KOPT-K1 (cell line): Measurements from ENCODE around the gene ROBO3.

Experiments used
- H3K27ac ChIP-seq: fragments of 200-600 bp; sonication (generic); 2 replicates; pipeline ENCODE4 v1.5.1; 2016; ENCODE audit warnings: antibody characterized with exemption, mild to moderate bottlenecking, low read depth, low read length; ENCODE audit not compliant: poor library complexity, severe bottlenecking
- H3K36me3 ChIP-seq: fragments of 200-600 bp; sonication (generic); 2 replicates; pipeline ENCODE4 v1.5.1; 2017; ENCODE audit warnings: antibody characterized with exemption, mild to moderate bottlenecking, low read length, moderate library complexity; ENCODE audit not compliant: insufficient read depth
- H3K9me3 ChIP-seq: fragments of 200-600 bp; sonication (generic); 2 replicates; pipeline ENCODE4 v1.5.1; 2017; ENCODE audit warnings: antibody characterized with exemption, low read length, mild to moderate bottlenecking; ENCODE audit not compliant: insufficient read depth, poor library complexity, severe bottlenecking

The ROBO3 gene

DNA sequence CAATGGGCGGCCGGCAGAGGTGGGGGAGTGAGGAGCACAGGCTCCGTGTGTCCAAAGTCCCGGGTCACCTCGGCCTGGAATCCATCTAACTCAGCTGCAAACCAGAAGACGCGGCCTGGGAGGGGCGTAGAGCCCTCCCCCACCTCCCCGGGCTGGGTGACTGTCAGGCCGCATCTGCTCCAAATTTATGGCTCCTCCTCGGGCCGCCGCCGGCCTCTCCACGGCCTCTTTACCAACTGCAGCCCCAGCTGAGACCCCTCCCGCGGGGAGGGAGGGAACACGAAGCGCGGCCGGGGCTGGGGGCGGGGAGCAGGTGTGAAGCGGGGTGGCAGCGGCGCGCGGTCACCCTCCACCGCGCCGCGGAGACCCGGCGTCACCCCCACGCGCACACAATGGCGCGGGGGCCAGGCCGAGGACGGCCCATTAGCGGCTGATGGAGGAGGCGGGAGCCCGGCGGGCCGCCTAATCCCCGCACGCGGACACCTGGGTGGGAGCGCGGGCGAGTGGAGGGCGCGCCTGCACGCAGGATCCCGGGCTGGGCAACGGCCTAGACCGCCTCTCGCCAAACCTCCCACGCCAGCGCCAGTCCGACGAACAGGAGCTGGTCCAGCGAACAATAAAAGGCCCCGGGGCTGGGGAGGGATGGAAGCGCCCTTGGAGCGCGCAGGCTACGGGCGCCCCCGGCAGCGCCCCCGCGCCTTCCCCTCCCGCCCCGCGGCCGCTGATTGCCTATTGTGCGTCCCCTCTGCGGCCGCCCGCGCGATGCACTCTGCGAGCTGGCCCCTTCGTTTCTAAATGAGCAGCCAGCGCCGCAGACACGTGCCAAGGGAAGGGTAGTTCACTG lies 25.9 kb upstream of the ROBO3 start:
- Histone ChIP-seq H3K27ac (no peak overlapping the region), H3K9me3 (no peaks in the 10 kb centered on the region), H3K36me3 (no peaks in the 10 kb centered on the region)

DNA sequence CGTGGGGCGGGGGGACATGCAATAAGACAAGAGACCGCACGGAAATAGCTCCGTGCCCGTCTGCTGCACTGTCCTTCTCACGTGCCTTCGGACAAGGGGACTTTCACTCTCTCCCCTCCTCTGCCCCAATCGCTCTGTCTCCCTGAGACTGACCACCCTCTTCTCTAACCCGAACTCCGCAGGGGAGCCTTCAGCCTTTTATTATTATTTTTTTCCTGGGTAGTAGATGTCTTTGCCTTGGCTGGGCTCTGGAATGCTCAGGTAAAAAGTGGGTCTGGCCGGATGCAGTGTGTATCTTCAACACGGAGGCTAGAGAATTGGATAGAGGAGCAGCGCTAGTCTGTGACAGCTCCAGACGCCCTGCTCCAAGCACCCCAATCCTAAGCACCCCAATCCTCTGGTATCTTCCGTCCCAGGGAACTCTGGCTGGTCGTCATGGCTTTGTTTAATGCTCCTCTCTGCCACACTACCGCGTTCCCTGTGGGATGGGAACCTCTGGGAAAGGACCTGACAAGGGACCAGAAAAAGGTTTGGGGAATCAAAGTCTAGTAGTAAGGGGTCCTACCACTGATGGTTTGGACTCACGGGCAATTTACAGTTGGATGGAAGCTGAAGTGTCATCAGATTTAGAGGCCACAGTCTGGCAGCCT lies 25.1 kb upstream of the ROBO3 start:
- no peaks in the 10 kb centered on the region for H3K36me3 ChIP-seq
- H3K9me3 ChIP-seq = no peaks in the 10 kb centered on the region
- H3K27ac ChIP-seq = no peak overlapping the region

DNA sequence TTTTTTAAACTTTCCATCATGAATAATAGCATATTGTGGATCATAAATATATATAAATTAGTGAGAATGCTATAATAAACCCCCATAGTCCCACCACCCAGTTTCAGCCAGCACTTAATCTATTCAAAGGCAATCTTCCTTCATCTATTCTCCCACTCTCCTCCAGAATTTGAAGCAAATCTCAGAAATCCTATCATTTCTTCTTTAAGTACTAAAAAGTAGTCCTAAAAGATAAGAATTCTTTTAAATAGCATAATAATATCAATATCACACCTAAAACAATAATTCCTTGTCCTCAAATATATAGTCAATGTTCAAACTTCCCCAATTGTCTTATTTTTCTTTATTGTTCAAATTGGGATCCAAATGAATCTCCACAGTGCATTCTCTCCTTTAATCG lies 24.6 kb upstream of the ROBO3 start:
- H3K36me3 ChIP-seq = no peaks in the 10 kb centered on the region
- no peak overlapping the region for H3K27ac ChIP-seq
- H3K9me3 ChIP-seq = no peaks in the 10 kb centered on the region

DNA sequence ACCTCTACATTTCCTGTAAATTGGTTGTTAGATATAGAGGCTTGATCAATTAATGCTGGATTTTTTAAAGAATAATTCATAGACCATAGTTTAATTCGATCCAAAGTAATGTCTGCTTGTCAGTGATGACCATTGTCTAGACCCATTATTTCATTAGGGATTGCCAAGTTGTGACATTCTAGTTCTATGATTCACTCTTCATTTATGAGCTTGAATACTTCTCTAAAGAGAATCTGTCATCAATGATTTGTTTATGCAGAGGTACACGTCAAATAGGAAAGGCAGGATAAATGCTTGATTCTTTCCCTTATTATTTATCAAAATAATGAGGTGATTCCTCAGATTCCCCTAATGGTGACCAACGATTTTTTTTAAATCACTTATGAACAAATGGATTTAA lies 24.0 kb upstream of the ROBO3 start:
- Histone ChIP-seq H3K9me3 (no peaks in the 10 kb centered on the region), H3K36me3 (no peaks in the 10 kb centered on the region), H3K27ac (no peak overlapping the region)

DNA sequence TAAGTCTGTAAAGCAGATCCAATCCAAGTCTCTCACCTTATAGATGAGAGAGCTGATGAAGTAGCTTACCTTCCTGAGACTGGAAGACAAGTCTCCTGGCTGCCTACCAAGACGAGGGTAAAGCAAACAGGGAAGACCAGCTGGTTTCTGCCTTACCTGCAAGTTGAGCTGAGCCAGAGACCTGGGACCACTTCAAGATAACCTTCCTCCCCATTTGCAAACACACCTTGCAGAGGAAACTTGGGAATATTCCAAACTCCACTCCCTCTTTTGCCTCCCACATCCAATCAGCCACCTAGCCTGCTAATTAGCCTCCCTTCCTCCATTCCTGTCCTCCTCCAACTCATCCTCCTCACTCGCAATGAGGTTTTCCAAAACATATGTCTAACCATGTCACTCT lies 23.4 kb upstream of the ROBO3 start:
- Histone ChIP-seq H3K36me3 (no peaks in the 10 kb centered on the region), H3K27ac (no peak overlapping the region), H3K9me3 (no peaks in the 10 kb centered on the region)

DNA sequence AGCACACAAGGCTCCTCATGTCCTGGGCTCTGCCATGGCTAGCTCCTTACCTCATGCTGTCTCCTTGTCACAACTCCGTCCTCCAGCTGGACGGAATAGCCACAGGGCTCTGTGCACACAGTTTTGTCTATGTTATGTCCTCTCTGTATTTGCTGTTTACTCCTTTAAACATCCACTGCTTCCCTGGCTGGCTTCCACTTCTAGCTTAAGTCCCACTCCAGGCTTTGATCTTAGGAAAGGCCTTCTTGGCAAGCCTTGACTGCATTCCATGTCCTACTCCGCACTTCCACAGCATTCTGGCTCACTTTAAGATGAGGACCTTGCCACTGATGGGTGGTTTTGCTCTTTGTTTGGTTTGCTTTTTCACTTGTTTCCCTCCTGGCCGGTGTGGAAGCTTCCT lies 22.9 kb upstream of the ROBO3 start:
- Histone ChIP-seq H3K27ac (no peak overlapping the region), H3K9me3 (no peaks in the 10 kb centered on the region), H3K36me3 (no peaks in the 10 kb centered on the region)

DNA sequence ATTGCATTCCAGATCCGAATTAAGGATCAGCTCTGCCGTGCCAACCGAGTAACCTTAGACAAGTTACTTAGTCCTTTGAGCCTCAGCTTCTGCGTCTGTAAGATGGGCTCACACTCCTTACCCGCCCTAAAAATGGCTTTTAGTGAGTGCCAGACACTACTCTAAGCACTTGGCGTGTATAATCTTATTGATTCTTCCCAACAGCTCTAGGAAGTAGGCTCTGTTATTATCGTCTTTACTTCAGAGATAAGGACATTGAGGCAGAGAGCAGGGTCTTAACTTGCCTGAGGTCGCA lies 21.7 kb upstream of the ROBO3 start:
- H3K27ac ChIP-seq = no peak overlapping the region
- no peaks in the 10 kb centered on the region for H3K36me3 ChIP-seq
- H3K9me3 ChIP-seq = no peaks in the 10 kb centered on the region

DNA sequence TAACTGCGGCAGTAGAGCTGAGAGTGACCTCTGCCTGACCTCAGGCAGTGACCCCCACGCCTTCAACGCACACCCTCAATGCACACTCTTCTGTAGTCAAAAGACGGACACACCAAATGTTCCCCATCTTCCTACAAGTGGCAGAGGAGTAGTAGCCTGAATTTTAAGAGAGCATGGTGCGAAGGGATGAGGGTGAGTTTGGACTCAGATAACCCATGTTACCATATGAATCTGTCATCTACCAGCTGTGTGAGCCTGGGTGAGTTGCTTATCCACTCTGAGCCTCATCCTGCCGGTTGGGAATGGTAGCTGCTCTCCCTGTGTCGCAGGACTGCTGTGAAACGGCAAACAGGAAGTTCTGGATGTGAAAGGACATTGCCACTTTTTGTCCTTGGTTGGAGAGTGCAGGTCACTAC lies 20.6 kb upstream of the ROBO3 start:
- Histone ChIP-seq H3K36me3 (no peaks in the 10 kb centered on the region), H3K27ac (no peak overlapping the region), H3K9me3 (peaks cover 6% of the 10 kb centered on the region)

DNA sequence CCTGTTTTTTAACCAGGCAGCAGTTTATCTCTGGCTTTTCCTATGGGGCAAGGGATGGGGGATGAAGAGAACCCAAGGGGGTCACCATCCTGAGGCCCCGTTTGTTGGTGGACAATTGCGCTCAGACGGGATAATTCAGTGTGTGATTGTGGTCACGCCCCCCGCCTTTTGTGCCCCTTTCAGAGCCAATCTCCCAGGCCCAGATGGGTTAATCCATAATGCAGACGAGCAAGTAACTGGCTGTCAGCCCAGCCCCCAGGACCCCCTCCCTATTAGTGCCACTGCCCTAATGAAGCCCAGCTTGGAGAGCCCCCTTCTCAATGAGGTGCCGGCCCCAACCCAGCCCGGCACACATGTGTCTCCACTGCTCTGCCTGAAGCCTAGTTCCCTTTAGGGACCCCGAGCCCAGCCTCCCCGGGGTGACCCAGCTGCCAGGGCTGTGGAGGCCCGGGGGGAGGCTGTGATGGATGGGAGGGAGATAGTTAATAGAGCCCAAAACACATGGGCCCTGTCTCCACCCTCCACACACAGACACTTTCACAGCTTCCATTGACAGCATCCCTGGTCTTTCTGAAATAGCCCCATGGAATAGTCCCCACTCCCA lies 19.1 kb upstream of the ROBO3 start:
- peaks cover 6% of the 10 kb centered on the region for H3K9me3 ChIP-seq
- no peaks in the 10 kb centered on the region for H3K36me3 ChIP-seq
- H3K27ac ChIP-seq = no peak overlapping the region

DNA sequence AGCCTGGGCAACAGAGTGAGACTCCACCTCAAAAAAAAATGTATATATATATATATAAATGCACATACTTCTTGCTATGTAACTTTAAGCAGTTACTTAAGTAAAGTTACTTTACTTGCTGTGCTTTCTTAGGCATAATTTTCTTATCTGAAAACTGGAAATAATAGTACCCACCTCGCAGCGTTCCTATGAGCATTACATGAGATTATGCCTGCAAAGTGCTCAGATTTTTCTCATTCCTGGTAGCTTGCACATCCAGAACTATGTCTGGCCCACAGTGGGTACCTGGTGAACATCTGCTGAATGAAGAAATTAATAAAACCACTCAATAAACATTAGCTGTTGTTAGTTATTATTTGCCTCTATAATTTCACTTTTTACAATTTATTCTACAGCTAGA lies 6.1 kb upstream of the ROBO3 start:
- no peak overlapping the region for H3K27ac ChIP-seq
- H3K9me3 ChIP-seq = no peaks in the 10 kb centered on the region
- no peaks in the 10 kb centered on the region for H3K36me3 ChIP-seq

DNA sequence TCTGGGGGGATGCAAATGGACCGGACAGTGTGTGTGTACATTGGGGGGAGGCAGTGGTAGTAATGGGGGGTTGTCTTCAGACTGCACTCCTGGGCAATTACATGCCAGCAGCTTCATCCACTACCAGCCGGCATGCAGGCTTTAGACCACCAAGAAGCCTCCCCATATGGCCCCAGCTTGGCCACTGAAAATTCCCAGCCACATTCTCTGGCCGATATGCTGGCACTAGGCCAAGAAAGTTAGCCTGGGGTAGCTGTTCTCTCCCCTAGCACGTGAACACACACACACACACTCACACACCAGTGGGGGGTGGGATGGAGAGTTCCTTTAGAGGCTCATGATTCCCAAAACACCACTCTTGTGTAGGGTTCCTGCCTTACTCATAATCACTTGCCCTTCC lies 3.6 kb upstream of the ROBO3 start:
- no peak overlapping the region for H3K27ac ChIP-seq
- no peaks in the 10 kb centered on the region for H3K36me3 ChIP-seq
- H3K9me3 ChIP-seq = no peaks in the 10 kb centered on the region

DNA sequence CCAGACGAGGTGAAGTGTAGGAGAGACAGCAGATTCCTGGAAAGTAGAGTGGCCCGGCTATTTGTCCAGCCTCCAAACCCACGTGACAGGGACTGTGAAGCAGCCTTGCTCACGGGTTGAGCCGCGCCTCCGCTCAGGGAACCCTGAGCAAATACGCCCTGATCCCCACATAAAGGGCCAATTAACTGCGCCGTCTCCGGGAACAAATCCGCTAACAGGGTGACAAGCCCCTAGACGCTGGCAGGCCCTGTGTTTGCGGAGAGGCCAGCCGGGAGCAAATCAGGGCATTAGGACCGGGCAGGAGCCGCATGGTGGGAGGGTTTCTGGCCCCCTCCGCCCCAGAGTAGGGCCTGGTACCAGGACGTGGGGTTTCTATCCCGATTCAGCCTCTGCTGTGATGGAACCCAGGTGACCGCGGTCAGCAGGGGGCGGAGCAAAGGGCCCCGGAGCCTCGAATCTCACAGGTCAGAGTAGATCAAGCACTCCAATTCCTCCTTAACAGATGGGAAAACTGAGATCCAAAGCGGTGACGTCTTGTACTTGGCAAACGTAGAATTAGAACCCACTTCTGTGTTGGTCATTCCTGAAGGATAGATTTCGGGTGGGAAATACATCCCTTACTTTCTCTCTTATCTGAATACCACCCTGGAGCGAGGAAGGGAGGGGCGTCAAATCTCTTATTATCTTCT lies 2.0 kb upstream of the ROBO3 start:
- H3K36me3 ChIP-seq = no peaks in the 10 kb centered on the region
- H3K9me3 ChIP-seq = no peaks in the 10 kb centered on the region
- H3K27ac ChIP-seq = no peak overlapping the region

DNA sequence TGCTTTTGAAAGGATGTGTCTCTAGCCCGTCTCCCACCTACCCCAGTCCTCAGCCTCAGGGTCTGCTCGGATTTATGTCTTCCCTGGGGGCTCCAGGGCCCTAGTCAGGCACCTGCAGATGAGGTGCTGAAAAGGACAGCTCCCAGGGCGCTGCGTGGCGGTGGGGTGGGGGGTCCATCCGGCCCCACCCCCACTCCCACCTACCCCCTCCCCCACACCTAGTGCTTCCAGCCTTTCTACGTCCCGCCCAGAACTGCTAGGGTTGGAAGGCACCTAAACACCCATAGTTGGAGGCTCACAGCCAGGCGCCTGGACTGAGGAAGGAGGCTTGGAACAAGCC lies 1.4 kb upstream of the ROBO3 start:
- Histone ChIP-seq H3K36me3 (no peaks in the 10 kb centered on the region), H3K27ac (no peak overlapping the region), H3K9me3 (no peaks in the 10 kb centered on the region)

DNA sequence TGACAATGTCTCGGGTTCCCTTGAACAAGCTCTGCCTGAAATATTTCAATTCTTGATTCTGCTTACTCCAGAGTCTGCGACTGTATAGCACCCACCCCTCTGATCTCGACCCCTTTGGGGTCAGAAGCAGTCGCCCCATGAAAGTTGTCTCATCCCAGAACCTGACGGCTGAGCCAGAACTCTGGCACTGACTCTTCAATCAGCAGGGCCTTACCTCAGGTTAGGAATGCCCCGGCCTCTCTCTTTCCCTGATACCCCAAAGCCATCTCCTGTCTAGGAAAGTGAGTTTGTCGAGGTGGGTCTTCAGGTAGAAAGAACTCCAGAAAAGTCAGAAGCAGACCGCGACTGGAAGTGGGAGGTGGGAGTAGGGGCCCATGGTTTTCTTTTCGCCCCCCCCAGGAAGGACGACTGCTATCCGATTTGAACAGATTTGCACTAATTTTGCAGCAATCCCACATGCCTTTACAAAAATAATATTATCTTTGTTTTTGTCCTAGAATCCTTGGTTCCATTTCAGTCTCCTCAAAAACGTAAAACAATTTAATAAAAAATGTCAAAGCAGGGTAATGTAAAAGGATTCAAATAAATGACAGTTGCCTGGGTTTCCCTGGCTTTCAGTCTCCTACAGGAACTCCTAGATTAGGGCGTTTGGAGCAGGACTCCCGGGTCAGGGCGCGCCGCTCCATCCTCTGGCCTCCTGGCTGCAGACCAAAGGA lies 898 bp upstream of the ROBO3 start:
- no peak overlapping the region for H3K27ac ChIP-seq
- no peaks in the 10 kb centered on the region for H3K36me3 ChIP-seq

DNA sequence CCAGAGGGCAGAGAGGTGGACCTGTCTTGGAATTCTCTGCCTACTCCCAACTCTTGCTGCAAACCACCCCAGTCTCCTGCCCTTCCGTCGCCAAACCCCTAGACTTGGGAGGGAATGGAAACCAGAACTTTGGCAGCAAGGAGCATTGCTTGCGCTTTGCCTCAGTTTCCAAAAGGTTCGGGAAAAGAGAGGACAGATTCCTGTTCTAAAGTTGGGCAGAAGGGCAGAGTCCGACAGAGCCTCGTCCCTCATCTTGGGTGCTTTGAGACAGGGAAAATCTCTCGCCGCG lies 396 bp upstream of the ROBO3 start:
- Histone ChIP-seq H3K36me3 (no peaks in the 10 kb centered on the region), H3K27ac (no peak overlapping the region), H3K9me3 (no peaks in the 10 kb centered on the region)

More for the DNA sequence above, 898 bp upstream of the ROBO3 start:
- H3K9me3 ChIP-seq = no peaks in the 10 kb centered on the region
